ENCODE results near the gene CPLX1.
"Not testable (repeated sequence)": the region's sequence is repeated elsewhere in the genome, so short reads cannot be mapped to it uniquely, and the experiment has no call there.

Gene CPLX1

DNA sequence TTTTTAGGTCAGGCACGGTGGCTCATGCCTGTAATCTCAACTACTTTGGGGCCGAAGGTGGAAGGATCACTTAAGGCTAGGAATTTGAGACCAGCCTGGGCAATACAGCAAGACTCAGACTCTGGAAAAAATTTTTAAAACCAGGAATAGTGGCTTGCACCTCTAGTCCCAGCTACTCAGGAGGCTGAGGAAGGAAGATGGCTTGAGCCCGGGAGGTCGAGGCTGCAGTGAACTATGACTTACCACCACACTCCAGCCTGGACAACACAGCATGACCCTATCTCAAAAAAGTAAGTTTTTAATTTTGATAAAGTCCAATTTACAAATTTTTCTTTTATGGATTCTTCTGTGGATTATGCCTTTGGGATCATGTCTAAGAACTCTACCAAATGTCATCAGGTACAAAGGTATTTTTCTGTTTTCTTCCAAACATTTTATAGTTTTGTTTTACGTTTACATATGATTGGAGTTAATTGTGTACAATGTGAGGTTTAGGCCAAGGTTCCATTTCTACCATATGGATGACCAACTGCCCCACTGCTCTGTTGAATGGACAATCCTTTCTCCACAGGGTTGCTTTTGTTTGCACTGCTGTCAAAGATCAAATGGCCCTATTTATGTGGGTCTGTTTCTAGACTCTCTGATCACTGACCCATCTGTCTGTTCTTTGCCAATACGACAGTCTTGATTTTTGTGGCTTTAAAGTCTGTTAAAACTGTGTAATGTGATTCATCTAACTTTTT is 48.2 kb downstream of the CPLX1 start:
- DNase-seq (ENCODE audit: low read depth, low spot score): no peak

DNA sequence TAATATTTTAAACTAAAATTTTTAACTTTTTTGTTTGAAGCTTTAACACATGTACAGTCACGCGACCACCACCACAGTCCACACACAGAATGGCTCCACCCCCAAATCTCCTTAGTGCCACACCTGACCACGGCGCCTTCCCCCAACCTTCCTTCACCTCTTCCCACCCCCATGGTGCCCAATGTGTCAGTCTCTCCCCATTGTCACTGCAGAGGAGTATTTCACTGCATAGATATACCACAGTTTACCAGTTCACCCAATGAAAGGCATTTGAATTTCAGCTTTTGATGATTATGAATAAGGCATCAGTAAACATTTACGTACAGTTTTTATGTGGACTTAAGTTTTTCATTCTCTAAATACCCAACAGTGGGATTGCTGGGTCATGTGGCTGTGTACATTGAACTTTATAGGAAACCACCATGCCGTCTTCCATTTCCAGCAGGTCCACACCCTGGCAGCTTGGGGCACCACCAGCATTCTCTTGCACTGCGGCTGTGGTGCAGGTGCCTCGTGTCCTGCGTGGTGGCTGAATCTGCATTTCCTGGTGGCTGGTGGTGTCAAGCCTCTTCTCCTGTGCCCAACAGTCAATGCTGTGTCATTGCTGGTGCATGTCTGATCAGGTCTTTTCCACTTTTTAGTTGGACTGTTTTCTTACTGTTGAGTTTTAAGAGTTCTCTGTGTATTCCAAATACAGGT is 49.0 kb downstream of the CPLX1 start:
- DNase-seq (ENCODE audit: low read depth, low spot score): no peak

DNA sequence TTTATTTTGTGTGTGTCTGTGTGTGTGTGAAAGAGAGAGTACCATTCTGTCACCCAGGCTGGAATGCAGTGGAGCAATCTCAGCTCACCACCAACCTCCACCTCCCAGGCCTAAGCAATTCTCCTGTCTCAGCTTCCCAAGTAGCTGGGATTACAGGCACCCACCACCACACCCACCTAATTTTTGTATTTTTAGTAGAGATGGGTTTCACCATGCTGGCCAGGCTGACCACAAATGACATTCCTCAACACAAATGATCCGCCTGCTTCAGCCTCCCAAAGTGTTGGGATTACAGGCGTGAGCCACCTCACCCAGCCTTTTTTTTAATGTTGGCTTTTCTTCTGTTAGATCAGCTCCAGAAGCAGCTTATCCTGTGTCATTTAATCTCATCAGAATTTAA is 50.4 kb downstream of the CPLX1 start:
- not testable (repeated sequence) for DNase-seq (ENCODE audit: low read depth, low spot score)

GRCh38 chr4:774419-775092 is 51.4 kb downstream of the CPLX1 start:
- DNase-seq (ENCODE audit: low read depth, low spot score): not testable (repeated sequence)

DNA sequence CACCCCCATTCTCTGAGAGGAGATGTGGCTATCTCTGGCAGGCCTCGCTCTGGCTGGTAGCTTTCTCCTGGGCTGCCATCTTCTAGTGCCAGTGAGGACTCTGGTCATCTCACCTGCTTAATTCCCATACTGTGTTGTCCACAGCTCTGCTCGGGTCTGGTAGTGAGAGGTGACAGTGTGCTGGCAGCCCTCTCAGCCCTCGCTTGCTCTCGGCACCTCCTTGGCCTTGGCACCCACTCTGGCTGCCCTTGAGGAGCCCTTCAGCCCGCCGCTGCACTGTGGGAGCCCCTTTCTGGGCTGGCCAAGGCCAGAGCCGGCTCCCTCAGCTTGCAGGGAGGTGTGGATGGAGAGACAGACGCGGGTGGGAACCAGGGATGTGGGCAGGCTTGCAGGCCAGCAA is 52.7 kb downstream of the CPLX1 start:
- DNase-seq (ENCODE audit: low read depth, low spot score): no peak

DNA sequence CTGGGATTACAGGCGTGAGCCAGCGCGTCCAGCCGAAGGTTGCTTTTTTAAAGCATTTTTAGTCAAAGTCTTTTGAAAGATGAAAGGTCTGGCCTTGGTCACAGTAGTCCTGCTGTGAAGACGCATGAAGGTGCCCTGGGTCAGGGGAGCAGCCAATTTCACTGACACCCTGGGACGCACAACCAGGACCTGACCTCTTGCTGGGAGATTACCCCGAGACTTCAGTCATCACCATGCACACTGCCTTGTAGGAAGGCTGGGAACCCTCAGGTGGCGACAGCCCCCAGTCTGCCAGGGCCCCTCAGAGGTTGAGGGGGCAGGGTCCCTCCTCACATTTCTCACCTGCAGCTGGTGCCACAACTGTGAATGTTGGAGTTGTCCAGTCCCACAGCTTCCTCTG is 53.2 kb downstream of the CPLX1 start:
- no peak for DNase-seq (ENCODE audit: low read depth, low spot score)

DNA sequence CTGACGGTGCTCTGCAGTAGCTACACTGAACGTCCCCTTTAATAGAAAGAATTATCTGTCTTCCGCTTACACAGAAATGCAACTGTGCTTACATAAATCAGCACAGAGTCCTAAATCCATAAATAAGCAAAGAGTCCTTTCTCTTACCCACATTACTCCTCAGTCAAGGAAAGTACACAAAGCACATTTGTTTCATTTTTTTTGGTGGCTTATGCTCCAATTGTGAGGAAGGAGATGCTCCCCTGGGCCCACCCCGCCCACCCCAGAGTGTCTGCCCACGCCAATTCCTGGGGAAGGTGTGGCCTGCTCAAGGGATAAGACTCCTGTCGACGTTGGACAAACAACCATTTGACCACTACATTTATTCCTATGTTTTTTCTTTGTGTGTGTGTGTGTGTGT is 53.8 kb downstream of the CPLX1 start:
- DNase-seq (ENCODE audit: low read depth, low spot score): no peak

GRCh38 chr4:771464-771863 is 54.5 kb downstream of the CPLX1 start:
- no peak for DNase-seq (ENCODE audit: low read depth, low spot score)

- DNase-seq (ENCODE audit: low read depth, low spot score): no peak
Measured at GRCh38 chr4:770022-770421, 55.9 kb downstream of the CPLX1 start.

DNA sequence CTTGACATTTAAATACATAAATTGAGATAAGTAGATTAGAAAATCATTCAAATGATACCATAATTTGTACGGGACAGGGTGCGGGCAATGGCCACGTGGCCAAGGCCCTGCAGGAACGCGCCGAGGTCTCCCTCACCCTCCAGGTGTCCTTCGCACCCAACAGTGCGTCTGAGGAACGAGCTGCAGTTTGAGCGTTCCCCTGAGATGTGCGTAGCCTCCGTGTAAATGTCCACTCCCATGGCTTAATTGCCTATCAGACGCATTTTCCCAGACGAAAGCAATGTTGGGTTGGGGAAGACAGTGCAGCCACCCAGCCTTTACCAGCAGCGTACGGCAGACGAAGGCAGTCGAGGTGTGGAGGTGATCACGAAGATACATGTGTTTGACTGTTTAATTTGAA is 56.4 kb downstream of the CPLX1 start:
- DNase-seq (ENCODE audit: low read depth, low spot score): no peak

DNA sequence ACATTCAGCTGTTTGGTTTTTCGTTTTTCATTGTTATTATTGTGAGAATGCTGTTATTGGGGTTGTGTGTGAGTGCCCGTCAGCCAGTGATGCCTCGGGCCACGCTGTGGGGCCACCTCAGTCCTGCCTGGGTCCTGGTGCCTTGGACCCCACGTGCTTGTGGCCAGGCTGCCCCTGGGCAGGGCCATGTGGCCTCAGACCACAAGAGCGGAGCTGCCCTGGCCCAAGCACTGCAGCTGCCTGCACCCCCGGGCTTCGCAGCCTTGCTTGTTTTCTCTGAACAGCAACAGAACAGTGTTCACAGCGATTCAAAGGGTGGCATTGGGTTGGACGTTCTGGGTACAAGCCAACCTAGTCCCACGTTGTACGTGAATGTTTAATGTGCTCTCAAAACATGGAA is 56.9 kb downstream of the CPLX1 start:
- no peak for DNase-seq (ENCODE audit: low read depth, low spot score)

DNA sequence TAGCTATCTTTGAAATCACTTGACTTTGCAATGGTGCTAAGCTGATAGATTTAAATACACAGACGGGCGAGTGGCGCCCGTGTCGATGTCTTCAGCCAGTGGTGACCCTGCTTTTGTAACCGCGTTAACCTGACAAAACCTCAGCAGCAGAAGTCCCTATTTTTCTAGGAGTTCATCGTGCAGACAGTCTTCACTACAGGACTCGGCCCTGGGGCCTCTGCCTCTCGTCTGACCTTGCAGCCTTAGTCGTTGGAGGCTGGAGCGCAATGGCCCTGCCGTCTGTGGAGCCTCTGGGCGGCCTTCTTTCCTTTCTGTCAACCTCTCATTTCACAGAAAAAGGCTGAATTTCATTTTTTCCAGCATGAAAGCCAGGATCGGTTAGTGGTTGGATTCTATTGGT is 57.9 kb downstream of the CPLX1 start:
- no peak for DNase-seq (ENCODE audit: low read depth, low spot score)

GRCh38 chr4:766559-767283 is 59.2 kb downstream of the CPLX1 start:
- no peak for DNase-seq (ENCODE audit: low read depth, low spot score)

GRCh38 chr4:766152-766515 is 59.8 kb downstream of the CPLX1 start:
- DNase-seq (ENCODE audit: low read depth, low spot score): no peak

DNA sequence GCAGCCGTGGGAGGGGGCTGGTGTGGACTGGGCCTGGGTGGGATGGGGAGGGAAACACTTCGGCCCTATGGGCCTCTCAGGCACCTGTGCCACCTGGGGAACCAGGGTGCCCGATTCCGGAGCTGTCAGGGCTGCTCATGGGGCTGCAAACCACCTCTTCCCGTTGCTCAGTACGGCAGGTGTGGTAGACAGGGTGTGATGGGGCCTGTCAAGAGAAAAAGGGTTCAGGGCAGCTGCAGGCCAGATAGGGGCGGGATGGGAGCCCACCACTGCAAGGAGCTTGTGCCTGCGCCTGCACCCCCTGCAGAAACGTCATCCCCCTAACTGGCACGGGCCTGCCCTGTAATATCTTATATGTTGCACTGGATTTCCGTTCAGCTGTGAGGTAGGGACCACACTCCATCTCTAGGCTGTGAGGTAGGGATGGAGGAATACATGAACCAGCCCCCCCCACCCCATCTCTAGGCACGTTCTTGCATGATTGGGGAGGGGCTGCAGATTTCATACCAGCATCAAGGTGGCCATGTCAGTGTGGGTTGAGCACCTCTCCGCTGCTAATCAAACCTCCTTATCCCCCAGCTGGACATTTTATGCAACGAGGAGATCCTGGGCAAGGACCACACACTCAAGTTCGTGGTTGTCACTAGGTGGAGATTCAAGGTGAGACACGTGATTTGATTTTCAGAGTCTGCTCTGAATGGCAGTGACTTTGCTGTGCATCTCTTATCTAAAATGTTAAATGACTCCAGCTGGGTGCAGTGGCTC is 61.3 kb downstream of the CPLX1 start:
- no peak for DNase-seq (ENCODE audit: low read depth, low spot score)

DNA sequence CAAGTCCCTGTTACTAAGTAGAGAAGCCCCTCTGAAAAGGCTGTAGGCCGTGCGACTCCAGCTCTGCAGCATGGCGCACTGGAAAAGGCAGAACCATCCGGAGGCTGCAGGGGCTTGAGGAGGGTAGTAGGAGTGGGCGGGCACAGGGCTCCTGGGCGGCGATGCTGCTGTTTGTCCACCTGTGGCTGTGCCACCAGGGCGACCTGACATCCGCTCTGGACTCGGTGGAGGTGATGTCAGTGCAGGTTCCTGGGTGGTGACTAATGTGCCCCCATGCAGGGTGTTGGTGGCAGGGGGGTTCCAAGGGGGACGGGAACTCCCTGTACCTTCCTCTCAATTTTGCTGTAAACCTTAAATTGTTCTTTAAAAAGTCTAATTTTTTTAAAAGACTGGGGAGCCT is 62.0 kb downstream of the CPLX1 start:
- no peak for DNase-seq (ENCODE audit: low read depth, low spot score)

DNA sequence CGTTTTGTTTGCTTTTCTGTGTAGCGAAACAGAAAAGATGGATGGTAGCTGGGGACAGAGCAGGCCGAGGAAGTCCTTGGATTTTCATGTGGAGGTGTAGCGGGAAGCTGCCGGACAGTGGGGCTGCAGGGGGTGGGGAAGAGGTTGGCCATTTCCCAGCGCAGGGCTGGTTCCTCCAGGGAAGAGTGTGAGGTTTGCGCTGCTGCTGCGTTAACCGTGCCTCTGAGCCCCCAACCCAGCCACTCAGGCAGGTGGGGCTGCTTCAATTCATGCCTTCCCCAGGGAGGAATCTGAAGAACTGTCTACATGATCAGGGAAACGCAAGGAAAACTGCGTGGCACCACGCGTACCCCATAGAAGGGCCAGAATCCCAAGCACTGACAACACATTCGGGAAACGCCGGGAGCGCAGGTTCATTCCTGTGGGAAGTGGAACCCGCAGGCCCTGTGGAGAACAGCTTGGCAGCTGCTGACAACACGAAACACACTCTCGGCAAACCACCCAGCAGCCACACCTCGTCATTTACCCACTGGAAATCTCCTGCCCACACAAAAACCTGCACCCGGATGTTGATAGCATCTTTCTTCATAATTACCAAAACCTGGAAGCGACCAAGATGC is 62.6 kb downstream of the CPLX1 start:
- no peak for DNase-seq (ENCODE audit: low read depth, low spot score)

DNA sequence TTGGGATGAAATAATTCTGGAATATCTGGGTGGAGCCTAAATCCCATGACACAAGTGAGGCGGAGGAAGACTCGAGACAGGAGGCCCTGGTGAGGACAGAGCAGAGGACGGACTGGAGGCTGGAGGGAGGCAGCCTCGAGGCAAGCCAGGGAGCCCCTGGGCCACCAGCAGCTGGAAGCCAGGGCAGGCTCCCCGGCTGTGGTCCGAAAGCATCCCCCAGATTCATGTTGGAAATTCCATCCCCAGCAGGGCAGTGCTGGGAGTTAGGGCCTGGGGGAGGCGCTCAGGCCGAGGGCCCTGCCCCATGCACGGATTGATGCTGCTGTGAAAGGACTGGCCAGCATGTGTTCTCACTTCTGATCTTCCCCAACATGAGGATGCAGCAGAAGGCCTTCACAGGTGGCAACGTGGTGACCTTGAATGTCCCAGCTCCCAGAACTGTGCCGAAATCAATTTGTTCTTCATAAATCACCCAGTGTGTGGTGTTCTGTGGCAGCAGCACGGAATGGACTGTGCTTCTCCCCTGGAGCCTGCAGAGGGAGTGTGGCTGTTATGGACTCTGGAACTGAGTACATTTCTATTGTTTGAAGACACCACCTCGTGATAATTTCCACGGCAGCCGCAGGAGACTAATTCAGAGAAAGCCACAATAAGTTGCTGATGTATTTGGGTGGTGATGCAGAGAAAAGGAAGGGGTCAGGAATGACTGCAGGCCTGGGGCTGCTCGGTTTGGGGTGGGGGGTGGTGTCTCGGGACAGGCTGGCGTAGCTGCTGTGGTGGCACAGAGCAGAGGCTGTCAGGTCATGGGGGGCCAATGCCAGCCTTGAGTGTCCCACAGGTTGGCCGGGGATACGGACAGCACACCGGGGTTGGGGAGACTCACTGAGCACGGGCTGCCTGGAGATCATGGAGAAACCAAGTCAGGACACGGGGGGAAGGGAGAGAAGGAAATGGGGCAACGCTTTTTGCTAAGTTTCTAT is 63.4 kb downstream of the CPLX1 start:
- no peak for DNase-seq (ENCODE audit: low read depth, low spot score)

DNA sequence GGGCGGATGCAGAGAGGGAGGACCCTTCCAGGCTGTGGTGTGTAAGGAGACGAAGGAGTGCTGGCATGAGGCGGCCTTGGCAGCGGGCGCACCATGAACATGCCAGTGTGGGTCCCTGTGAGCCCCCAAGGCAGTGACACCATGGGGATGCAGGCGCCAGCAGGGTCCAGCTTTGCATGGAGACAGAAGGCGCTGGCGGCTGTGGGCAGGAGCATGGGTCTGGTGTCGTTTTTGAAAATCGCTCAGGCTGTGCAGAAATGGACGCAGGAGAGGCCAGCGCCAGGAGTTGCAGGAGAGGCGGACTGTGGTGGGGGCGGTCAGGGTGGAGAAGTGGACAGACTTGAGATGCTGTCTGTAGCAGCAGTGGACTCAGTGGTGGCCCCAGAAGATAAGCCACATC is 64.2 kb downstream of the CPLX1 start:
- DNase-seq (ENCODE audit: low read depth, low spot score): no peak

DNA sequence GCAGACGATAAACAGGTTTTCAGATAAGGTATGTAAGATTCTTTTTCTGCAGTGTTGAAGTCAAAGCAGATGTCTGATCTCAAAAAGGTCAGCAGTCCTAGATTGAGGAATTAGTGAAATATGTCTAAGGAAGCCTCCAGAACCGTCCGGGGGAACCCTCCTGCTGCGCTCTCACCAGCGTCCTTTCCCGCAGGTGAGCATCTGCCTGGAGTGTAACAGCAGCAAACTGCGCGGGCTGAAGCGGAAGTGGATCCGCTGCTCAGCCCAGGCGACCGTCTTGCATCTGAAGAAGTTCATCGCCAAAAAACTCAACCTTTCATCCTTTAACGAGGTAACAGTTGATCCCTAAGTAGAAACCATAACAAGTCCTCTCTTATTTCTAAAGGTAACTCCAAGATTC is 64.8 kb downstream of the CPLX1 start:
- DNase-seq (ENCODE audit: low read depth, low spot score): no peak

Measured in brain pericyte (primary cell).